PFSK-1 (cell line): ENCODE data around the gene ZNF747.

Experiments
- FOXP2 ChIP-seq: optimal IDR thresholded peaks from 2 replicates; pipeline ENCODE3; 2011; ENCODE audit warnings: borderline replicate concordance, control low read depth, inconsistent platforms; ENCODE audit not compliant: insufficient read depth; ENCODE audit errors: extremely low read length, extremely low read depth
- POLR2AphosphoS5 ChIP-seq: IDR thresholded peaks from 2 replicates; pipeline ENCODE4 v1.6.1; 2012; ENCODE audit warnings: low read depth, mild to moderate bottlenecking, control low read depth, low read length, moderate library complexity
- REST ChIP-seq, 2 experiments: IDR thresholded peaks; 2 replicates each; pipeline versions ENCODE4 v1.6.1 to v1.8.0; 2011 to 2012; ENCODE audit warnings: low read depth in 2 of 2, low read length in 2 of 2, control low read depth in 1 of 2, inconsistent platforms in 1 of 2, mild to moderate bottlenecking in 1 of 2, moderate library complexity in 1 of 2; ENCODE audit not compliant: insufficient read depth in 1 of 2
- SIN3A ChIP-seq: IDR thresholded peaks from 2 replicates; pipeline ENCODE4 v1.6.1; 2012; ENCODE audit warnings: mild to moderate bottlenecking, low read length, moderate library complexity, borderline replicate concordance; ENCODE audit not compliant: insufficient read depth
- TAF1 ChIP-seq: IDR thresholded peaks from 2 replicates; pipeline ENCODE4 v1.6.1; 2012; ENCODE audit warnings: low read length, control low read depth, borderline replicate concordance; ENCODE audit not compliant: insufficient read depth

The ZNF747 gene

DNA sequence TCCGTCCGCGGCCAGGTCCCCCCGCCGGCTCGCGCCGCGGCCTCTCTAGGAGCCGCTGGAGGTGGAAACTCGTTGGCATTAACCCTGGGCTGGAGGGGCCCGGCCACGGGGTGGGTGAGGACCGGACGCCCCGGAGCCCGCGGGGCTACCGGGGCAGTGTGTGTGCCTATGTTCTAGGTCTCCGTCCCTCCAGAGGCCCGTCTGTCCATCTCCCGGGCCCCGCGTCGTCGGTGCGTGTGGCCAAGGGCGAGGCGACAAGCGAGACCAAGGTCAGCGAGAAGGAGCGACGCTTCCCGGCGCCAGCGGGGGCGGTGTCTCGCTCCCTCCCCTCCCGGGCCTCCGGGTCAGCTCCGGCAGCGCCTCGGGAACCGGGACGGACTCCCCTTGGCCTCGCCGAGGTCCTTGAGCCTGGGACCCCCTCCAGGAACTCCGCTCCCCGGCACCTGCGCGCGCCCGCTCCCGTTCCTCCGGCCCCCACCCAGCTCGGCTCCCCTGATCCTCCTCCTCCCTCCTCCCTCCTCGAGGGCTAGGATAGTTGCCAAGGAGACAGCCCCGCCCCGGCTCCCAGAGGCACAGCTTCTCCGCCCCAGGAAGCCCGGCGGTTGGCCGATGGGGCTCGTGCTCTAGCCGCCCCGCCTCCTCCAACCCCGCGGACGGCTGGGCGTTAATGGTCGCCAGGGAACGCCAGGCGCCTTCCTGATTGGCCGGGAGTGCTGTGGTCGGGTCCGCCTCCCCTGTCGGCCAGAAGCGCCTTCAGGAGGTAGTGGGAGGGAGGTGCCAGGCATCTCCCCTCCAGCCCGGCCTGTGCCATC, 7.6 kb downstream of the ZNF747 start:
- peak; percentile 73; the same call in 1 of the 2 replicates for TF ChIP-seq SIN3A
- 0 out of 2 replicates have a peak, but pooled peaks have one; percentile 26 for TF ChIP-seq TAF1
- peak; percentile 56; the same call in 1 of the 2 replicates for TF ChIP-seq POLR2AphosphoS5
- TF ChIP-seq REST (IDR thresholded peaks at IDR 0.05; ENCODE audit: insufficient read depth in 1 of 2, low read depth in 2 of 2, low read length in 2 of 2), result no peak
- peak; percentile 64 for TF ChIP-seq FOXP2

DNA sequence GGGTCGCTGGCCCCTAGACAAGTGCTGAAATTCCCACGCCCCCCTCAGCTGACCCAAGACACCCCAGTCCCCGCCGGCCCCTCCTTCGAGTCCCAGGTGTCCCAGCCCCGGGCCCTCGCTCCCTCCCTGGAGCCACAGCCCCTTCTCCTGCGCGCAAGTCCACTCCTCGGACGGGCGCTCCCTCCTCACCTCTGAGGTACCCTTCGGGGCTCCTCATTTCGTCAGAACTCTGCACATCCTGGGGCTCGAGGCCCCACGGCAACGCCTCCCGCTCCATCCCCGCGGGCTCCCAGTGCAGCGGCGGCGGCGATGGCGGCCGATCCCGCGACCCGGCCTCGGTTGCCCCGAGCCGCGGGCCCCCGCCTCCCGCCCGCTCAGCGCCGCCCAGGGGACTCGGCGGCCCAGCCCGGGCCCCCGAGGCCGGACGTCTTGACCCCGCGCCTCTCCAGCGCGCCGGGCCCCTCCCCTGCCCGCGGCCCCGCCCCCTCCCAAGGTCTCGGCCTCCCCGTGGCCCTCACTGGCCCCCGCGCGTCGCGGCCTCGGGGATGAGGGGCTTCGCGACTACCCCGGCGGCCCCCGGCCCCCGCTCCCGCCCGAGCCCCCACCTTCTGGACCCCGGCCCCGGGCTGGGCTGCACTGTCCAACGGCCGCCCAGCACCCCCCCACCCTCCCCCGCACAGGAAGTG, 8.4 kb downstream of the ZNF747 start, which contains the start of gene ZNF768:
TSS of gene ZNF768 (minus strand) at position 430 of the 686 bp plus-strand sequence. CDS start at position 277, 153 bp downstream.
- TF ChIP-seq FOXP2 (no peak), REST (IDR thresholded peaks at IDR 0.05; ENCODE audit: insufficient read depth in 1 of 2, low read depth in 2 of 2, low read length in 2 of 2) (peak; percentile 57 to 87; a peak in 3 of 4 replicates), POLR2AphosphoS5 (no peak)

DNA sequence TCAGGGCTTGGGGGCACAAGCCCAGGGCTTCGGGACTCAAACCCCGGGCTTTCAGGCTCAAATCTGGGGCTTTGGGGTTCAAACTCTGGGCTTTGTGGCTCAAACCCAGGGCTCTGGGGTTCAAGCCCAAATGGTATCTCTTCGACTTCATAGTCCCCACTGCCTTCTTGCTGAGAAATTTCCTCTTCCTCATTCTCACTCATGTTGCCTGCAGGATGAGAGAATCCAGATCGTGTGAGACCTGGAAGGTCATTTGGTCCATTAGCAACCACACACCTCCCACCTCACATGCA, 8.9 kb downstream of the ZNF747 start:
- no peak for TF ChIP-seq REST (IDR thresholded peaks at IDR 0.05; ENCODE audit: insufficient read depth in 1 of 2, low read depth in 2 of 2, low read length in 2 of 2)
- TF ChIP-seq TAF1, result no peak
- no peak for TF ChIP-seq FOXP2
- no peak for TF ChIP-seq POLR2AphosphoS5
- TF ChIP-seq SIN3A, result no peak

DNA sequence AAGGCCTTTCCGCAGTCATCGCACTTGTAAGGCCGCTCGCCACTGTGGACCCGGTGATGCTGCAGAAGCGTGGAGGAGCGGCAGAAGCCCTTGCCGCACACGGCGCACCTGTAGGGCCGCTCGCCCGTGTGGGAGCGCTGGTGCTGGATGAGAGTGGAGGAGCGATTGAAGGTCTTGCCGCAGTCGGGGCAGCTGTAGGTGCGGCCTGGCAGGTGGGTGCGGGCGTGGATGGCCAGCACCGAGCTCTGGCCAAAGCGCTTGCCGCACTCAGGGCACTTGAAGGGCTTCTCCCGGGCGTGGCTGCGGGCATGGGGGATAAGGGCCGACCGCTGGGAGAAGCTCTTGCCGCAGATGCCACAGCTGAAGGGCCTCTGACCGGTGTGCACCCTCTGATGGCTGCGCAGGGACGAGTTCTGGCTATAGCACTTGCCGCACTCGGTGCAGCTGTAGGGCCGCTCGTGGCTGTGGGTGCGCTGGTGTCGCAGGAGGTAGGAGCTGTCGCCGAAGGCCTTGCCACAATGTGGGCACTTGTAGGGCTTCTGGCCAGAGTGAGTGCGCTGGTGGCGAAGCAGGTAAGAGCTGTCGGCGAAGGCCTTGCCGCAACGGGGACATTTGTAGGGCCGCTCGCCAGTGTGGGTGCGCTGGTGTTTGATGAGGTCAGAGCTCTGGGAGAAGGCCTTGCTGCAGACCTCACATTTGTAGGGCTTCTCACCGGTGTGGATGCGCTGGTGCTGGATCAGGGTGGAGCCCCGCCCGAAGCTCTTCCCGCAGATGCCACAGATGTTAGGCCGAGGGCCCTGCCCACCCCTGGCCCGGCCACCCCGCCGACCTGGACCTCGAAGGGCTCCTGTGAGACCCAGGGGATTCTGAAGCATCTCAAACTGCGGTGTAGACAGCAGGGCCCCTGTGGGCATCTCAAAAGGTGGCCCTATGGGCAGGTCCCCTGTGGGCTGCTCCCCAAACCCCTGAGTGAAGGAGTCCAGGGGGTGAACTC, 9.8 kb downstream of the ZNF747 start:
- TF ChIP-seq SIN3A (no peak), REST (IDR thresholded peaks at IDR 0.05; ENCODE audit: insufficient read depth in 1 of 2, low read depth in 2 of 2, low read length in 2 of 2) (no peak), POLR2AphosphoS5 (no peak)
